H9 (cell line): ENCODE data around the gene MSRB1. TPM values are rescaled to one million over a fixed set of nuclear protein-coding genes. Genes with fewer than 3 reads are reported as not detected.

Source experiments
- DNase-seq: peaks from one replicate; pipeline ENCODE4 v3.0.0-alpha.2; 2017
- H2AFZ ChIP-seq: one replicate; pipeline ENCODE4 v1.6.1; 2013; ENCODE audit warnings: mild to moderate bottlenecking, low read length, control low read depth, moderate library complexity
- H2AK5ac ChIP-seq: 2 replicates; pipeline ENCODE4 v1.6.1; 2013; ENCODE audit warnings: low read length, control low read depth, mixed read lengths; ENCODE audit not compliant: insufficient read length
- H2BK120ac ChIP-seq: one replicate; pipeline ENCODE4 v1.6.1; 2013; ENCODE audit warnings: low read depth, mild to moderate bottlenecking, low read length, control low read depth, inconsistent platforms; ENCODE audit not compliant: poor library complexity, severe bottlenecking
- H2BK12ac ChIP-seq: 2 replicates; pipeline ENCODE4 v1.6.1; 2013; ENCODE audit warnings: low read length, control low read depth, mixed read lengths, low read depth; ENCODE audit not compliant: insufficient read length
- H2BK15ac ChIP-seq: 2 replicates; pipeline ENCODE4 v1.6.1; 2013; ENCODE audit warnings: low read depth, low read length, control low read depth
- H2BK20ac ChIP-seq: one replicate; pipeline ENCODE4 v1.6.1; 2013; ENCODE audit warnings: low read depth, mild to moderate bottlenecking, low read length, control low read depth, inconsistent platforms; ENCODE audit not compliant: poor library complexity, severe bottlenecking
- H2BK5ac ChIP-seq: 2 replicates; pipeline ENCODE4 v1.6.1; 2013; ENCODE audit warnings: low read length, control low read depth, mixed read lengths; ENCODE audit not compliant: insufficient read length
- H3K14ac ChIP-seq: 2 replicates; pipeline ENCODE4 v1.6.1; 2013; ENCODE audit warnings: low read length, control low read depth; ENCODE audit not compliant: insufficient read depth
- H3K18ac ChIP-seq: 2 replicates; pipeline ENCODE4 v1.6.1; 2013; ENCODE audit warnings: low read depth, mild to moderate bottlenecking, mixed read lengths, low read length, control low read depth; ENCODE audit not compliant: insufficient read length
- H3K23ac ChIP-seq: 2 replicates; pipeline ENCODE4 v1.6.1; 2013; ENCODE audit warnings: low read length, control low read depth, mixed read lengths, low read depth; ENCODE audit not compliant: insufficient read length
- H3K23me2 ChIP-seq: 2 replicates; pipeline ENCODE4 v1.6.1; 2013; ENCODE audit warnings: low read depth, mild to moderate bottlenecking, mixed read lengths, low read length, control low read depth; ENCODE audit not compliant: insufficient read length, poor library complexity, severe bottlenecking
- H3K27ac ChIP-seq: 2 replicates; pipeline ENCODE4 v1.5.1; 2013; ENCODE audit warnings: low read length, control low read depth, mixed read lengths, low read depth; ENCODE audit not compliant: insufficient read length
- H3K27me3 ChIP-seq: 2 replicates; pipeline ENCODE4 v1.6.1; 2013; ENCODE audit warnings: low read length, control low read depth, inconsistent platforms; ENCODE audit not compliant: insufficient read depth
- H3K4ac ChIP-seq: 2 replicates; pipeline ENCODE4 v1.6.1; 2013; ENCODE audit warnings: low read depth, mild to moderate bottlenecking, control low read depth, inconsistent platforms, low read length, moderate library complexity
- H3K4me1 ChIP-seq: 2 replicates; pipeline ENCODE4 v1.6.1; 2013; ENCODE audit warnings: low read length, control low read depth, inconsistent platforms; ENCODE audit not compliant: insufficient read depth
- H3K4me2 ChIP-seq: 2 replicates; pipeline ENCODE4 v1.6.1; 2013; ENCODE audit warnings: low read length, control low read depth, mixed read lengths; ENCODE audit not compliant: insufficient read length, insufficient read depth
- H3K56ac ChIP-seq: 2 replicates; pipeline ENCODE4 v1.6.1; 2013; ENCODE audit warnings: low read depth, mild to moderate bottlenecking, mixed read lengths, low read length, control low read depth; ENCODE audit not compliant: insufficient read length
- H3K79me1 ChIP-seq: 2 replicates; pipeline ENCODE4 v1.6.1; 2013; ENCODE audit warnings: low read depth, mild to moderate bottlenecking, moderate library complexity, low read length, control low read depth, inconsistent platforms; ENCODE audit not compliant: insufficient read depth, poor library complexity, severe bottlenecking
- H3K79me2 ChIP-seq: 2 replicates; pipeline ENCODE4 v1.6.1; 2013; ENCODE audit warnings: low read length, control low read depth, inconsistent platforms; ENCODE audit not compliant: insufficient read depth
- H3K9ac ChIP-seq: 2 replicates; pipeline ENCODE4 v1.6.1; 2013; ENCODE audit warnings: low read length, control low read depth, mixed read lengths; ENCODE audit not compliant: insufficient read length; ENCODE audit errors: extremely low read depth
- H3K9me3 ChIP-seq: one replicate; pipeline ENCODE4 v1.6.1; 2013; ENCODE audit warnings: low read depth, low read length, inconsistent platforms; ENCODE audit not compliant: control insufficient read depth
- H3T11ph ChIP-seq: one replicate; pipeline ENCODE4 v1.6.1; 2013; ENCODE audit warnings: mild to moderate bottlenecking, low read length, control low read depth, inconsistent platforms
- H4K20me1 ChIP-seq: one replicate; pipeline ENCODE4 v1.6.1; 2013; ENCODE audit not compliant: control insufficient read depth, insufficient read length, insufficient read depth
- H4K5ac ChIP-seq: 2 replicates; pipeline ENCODE4 v1.6.1; 2013; ENCODE audit warnings: low read depth, mild to moderate bottlenecking, mixed read lengths, low read length, control low read depth; ENCODE audit not compliant: insufficient read length
- H4K8ac ChIP-seq: replicated peaks from 2 replicates; pipeline ENCODE4 v1.6.1; 2013; ENCODE audit warnings: low read length, control low read depth, mixed read lengths, low read depth; ENCODE audit not compliant: insufficient read length
- H4K91ac ChIP-seq: 2 replicates; pipeline ENCODE4 v1.6.1; 2013; ENCODE audit warnings: low read depth, mild to moderate bottlenecking, moderate library complexity, mixed read lengths, low read length, control low read depth; ENCODE audit not compliant: insufficient read length
- H3K27ac Mint-ChIP-seq, 3 experiments: 2 replicates in 2 of 3; 3 replicates in 1 of 3; pipeline ENCODE4 v1.8.0; 2020 to 2021; ENCODE audit warnings: mixed read lengths in 3 of 3, mild to moderate bottlenecking in 1 of 3, moderate library complexity in 1 of 3
- H3K27me3 Mint-ChIP-seq: 2 replicates; pipeline ENCODE4 v1.8.0; 2021; ENCODE audit warnings: low read depth, mild to moderate bottlenecking, moderate library complexity, mixed read lengths
- H3K36me3 Mint-ChIP-seq, 3 experiments: 2 replicates in 2 of 3; 3 replicates in 1 of 3; pipeline ENCODE4 v1.8.0; 2020 to 2021; ENCODE audit warnings: low read depth in 3 of 3, mixed read lengths in 3 of 3; ENCODE audit not compliant: insufficient read depth in 1 of 3
- H3K4me1 Mint-ChIP-seq, 2 experiments: 2 replicates each; pipeline ENCODE4 v1.8.0; 2020; ENCODE audit warnings: mixed read lengths in 2 of 2
- H3K4me3 Mint-ChIP-seq, 2 experiments: 2 replicates in 1 of 2; 3 replicates in 1 of 2; pipeline ENCODE4 v1.8.0; 2020 to 2021; ENCODE audit warnings: mild to moderate bottlenecking in 2 of 2, mixed read lengths in 2 of 2, moderate library complexity in 1 of 2
- H3K9me3 Mint-ChIP-seq, 2 experiments: 2 replicates in 1 of 2; 3 replicates in 1 of 2; pipeline ENCODE4 v1.8.0; 2020; ENCODE audit warnings: mild to moderate bottlenecking in 2 of 2, mixed read lengths in 2 of 2, moderate library complexity in 1 of 2
- WGBS: extraction: QIAGEN DNeasy Blood & Tissue Kit; methylation state at CpG from one replicate; pipeline ENCODE4 v1.1.7; 2013; ENCODE audit warnings: missing lambda C conversion rate, low lambda C conversion rate, mixed read lengths; ENCODE audit not compliant: insufficient read length; ENCODE audit errors: extremely low coverage; 5-methylcytosine and 5-hydroxymethylcytosine counted together
- total RNA-seq: library from RNA; stranded (reverse); gene quantifications from 2 replicates; pipeline ENCODE4 v1.2.1, GENCODE V29; 2021
- TF ChIP-seq, protein P1 (sequence below): fragments of 200-600 bp; sonication (generic); conservative IDR thresholded peaks from 3 replicates; pipeline ENCODE4 v1.8.0; 2021; ENCODE audit warnings: antibody characterized with exemption, mild to moderate bottlenecking

The MSRB1 gene
- total RNA-seq, 1 experiment from 2014 or later: 25.7 TPM

DNA sequence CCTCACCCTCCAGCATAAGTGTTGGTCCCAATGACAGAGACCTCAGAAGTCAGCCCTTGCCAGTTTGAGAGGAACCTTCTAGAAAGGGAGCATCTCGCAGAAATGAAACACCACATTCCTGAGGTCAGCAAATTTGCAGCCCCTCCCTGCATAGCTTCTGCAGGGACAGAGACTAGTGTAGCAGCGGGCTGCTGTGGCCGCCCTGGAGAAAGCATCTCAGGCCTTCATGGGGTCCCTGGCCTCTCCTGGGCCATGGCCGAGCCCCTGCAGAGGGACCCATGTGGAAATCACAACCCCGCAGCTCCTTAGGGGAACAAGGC is 36.2 kb downstream of the MSRB1 start:
- H3K4me2 ChIP-seq: no peak overlapping the region
- Mint-ChIP-seq H3K9me3 (no peaks in the 10 kb centered on the region; a peak in 1 of 5 replicates), H3K36me3 (no peaks in the 10 kb centered on the region; a peak in 1 of 7 replicates), H3K27ac (no peak overlapping the region), H3K27me3 (peaks cover 26% of the 10 kb centered on the region), H3K4me3 (no peak overlapping the region; a peak in 1 of 5 replicates), H3K4me1 (peaks cover 0 to 21% of the 10 kb centered on the region in 2 experiments; a peak in 2 of 4 replicates)
- no peaks in the 10 kb centered on the region for H3K79me2 ChIP-seq
- H2BK12ac ChIP-seq: no peak overlapping the region
- no peaks in the 10 kb centered on the region for H4K20me1 ChIP-seq
- no peak overlapping the region for H2BK120ac ChIP-seq
- no peak overlapping the region for H3K56ac ChIP-seq
- no peak overlapping the region for H3K9ac ChIP-seq
- DNase-seq: no peak
- H3K27me3 ChIP-seq: no peaks in the 10 kb centered on the region
- H4K5ac ChIP-seq: no peak overlapping the region
- H3K14ac ChIP-seq: no peak overlapping the region
- H3K4ac ChIP-seq: no peak overlapping the region
- no peak overlapping the region for H2BK5ac ChIP-seq
- H3K79me1 ChIP-seq: no peaks in the 10 kb centered on the region
- H3K23ac ChIP-seq: no peak overlapping the region
- no peak overlapping the region for H4K8ac ChIP-seq
- TF ChIP-seq, protein P1, sequence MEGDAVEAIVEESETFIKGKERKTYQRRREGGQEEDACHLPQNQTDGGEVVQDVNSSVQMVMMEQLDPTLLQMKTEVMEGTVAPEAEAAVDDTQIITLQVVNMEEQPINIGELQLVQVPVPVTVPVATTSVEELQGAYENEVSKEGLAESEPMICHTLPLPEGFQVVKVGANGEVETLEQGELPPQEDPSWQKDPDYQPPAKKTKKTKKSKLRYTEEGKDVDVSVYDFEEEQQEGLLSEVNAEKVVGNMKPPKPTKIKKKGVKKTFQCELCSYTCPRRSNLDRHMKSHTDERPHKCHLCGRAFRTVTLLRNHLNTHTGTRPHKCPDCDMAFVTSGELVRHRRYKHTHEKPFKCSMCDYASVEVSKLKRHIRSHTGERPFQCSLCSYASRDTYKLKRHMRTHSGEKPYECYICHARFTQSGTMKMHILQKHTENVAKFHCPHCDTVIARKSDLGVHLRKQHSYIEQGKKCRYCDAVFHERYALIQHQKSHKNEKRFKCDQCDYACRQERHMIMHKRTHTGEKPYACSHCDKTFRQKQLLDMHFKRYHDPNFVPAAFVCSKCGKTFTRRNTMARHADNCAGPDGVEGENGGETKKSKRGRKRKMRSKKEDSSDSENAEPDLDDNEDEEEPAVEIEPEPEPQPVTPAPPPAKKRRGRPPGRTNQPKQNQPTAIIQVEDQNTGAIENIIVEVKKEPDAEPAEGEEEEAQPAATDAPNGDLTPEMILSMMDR: no peak
- H4K91ac ChIP-seq: no peak overlapping the region
- H3K18ac ChIP-seq: no peak overlapping the region
- H3K9me3 ChIP-seq: no peaks in the 10 kb centered on the region
- no peak overlapping the region for H2AK5ac ChIP-seq
- no peak overlapping the region for H3T11ph ChIP-seq
- H2BK15ac ChIP-seq: no peak overlapping the region
- no peak overlapping the region for H2AFZ ChIP-seq
- no CpG with 5 or more reads among the region's 5 CpGs for WGBS
- no peak overlapping the region for H2BK20ac ChIP-seq
- H3K27ac ChIP-seq: no peak overlapping the region
- H3K23me2 ChIP-seq: no peaks in the 10 kb centered on the region
- no peaks in the 10 kb centered on the region; the same call in 1 of the 2 replicates for H3K4me1 ChIP-seq
